IPS DF 19.7 (cell line): ENCODE data around the gene RXFP1.

Source experiments
- DNase-seq: peaks from one replicate; pipeline ENCODE4 v3.0.0-alpha.2; 2013; ENCODE audit warnings: low read depth, low spot score

RXFP1 gene

GRCh38 chr4:158671915-158672806 lies 150.5 kb downstream of the RXFP1 start, which contains the start of gene ETFDH:
Gene ETFDH, plus strand, starts transcription at chr4:158672296. Its CDS starts 161 bp downstream, at chr4:158672457.
- peak; percentile 97 for DNase-seq

GRCh38 chr4:158673633-158674032 lies 152.0 kb downstream of the RXFP1 start:
- DNase-seq, result no peak

- no peak for DNase-seq
Observed at GRCh38 chr4:158676076-158676475, 154.4 kb downstream of the RXFP1 start.

GRCh38 chr4:158678767-158679166 lies 157.1 kb downstream of the RXFP1 start:
- no peak for DNase-seq

- DNase-seq, result no peak
Observed at GRCh38 chr4:158681629-158682028, 159.9 kb downstream of the RXFP1 start.

- DNase-seq, result no peak
Observed at GRCh38 chr4:158682066-158682465, 160.4 kb downstream of the RXFP1 start.

GRCh38 chr4:158688813-158689212 lies 167.1 kb downstream of the RXFP1 start:
- DNase-seq, result peak; percentile 5
